H1 (cell line): Measurements from ENCODE around the gene TOM1L2.

ENCODE experiments used
- ATF3 ChIP-seq: IDR thresholded peaks from 2 replicates; pipeline ENCODE4 v1.6.1; 2011; ENCODE audit warnings: low read depth, mild to moderate bottlenecking, low read length; ENCODE audit not compliant: insufficient read depth
- CTCF ChIP-seq, 3 experiments: IDR thresholded peaks; 1 replicate in 2 of 3; 2 replicates in 1 of 3; pipeline versions ENCODE4 v1.5.1 to v1.6.1; 2011; ENCODE audit warnings: low read length in 3 of 3, mild to moderate bottlenecking in 3 of 3, inconsistent platforms in 2 of 3, low read depth in 1 of 3, moderate library complexity in 1 of 3; ENCODE audit not compliant: insufficient read depth in 1 of 3; ENCODE audit errors: control extremely low read depth in 1 of 3
- EP300 ChIP-seq, 2 experiments: IDR thresholded peaks; 1 replicate in 1 of 2; 2 replicates in 1 of 2; pipeline ENCODE4 v1.6.1; 2011 to 2012; ENCODE audit warnings: low read depth in 2 of 2, low read length in 2 of 2, mild to moderate bottlenecking in 2 of 2, borderline replicate concordance in 1 of 2, inconsistent platforms in 1 of 2, moderate library complexity in 1 of 2
- POLR2A ChIP-seq, 2 experiments: IDR thresholded peaks; 1 replicate in 1 of 2; 2 replicates in 1 of 2; pipeline ENCODE4 v1.6.1; 2011; ENCODE audit warnings: low read depth in 2 of 2, low read length in 2 of 2, mild to moderate bottlenecking in 2 of 2; ENCODE audit errors: control extremely low read depth in 1 of 2
- RFX5 ChIP-seq: IDR thresholded peaks from 2 replicates; pipeline ENCODE4 v1.6.1; 2011; ENCODE audit warnings: low read depth, low read length, improper control_type of control experiment, borderline replicate concordance
- SIN3A ChIP-seq, 2 experiments: IDR thresholded peaks in 1 of 2; conservative IDR thresholded peaks in 1 of 2; 2 replicates each; pipeline ENCODE4 v1.6.1; 2011 to 2012; ENCODE audit warnings: low read length in 2 of 2, improper control_type of control experiment in 1 of 2, low read depth in 1 of 2, mild to moderate bottlenecking in 1 of 2
- SP1 ChIP-seq: IDR thresholded peaks from 2 replicates; pipeline ENCODE4 v1.6.1; 2011; ENCODE audit warnings: low read depth, low read length

- TF ChIP-seq CTCF (IDR thresholded peaks at IDR 0.05; ENCODE audit: control extremely low read depth in 1 of 3, insufficient read depth in 1 of 3, low read depth in 1 of 3, low read length in 3 of 3) = no peak
- no peak for TF ChIP-seq ATF3
- no peak for TF ChIP-seq RFX5
- no peak for TF ChIP-seq EP300 (IDR thresholded peaks at IDR 0.05; ENCODE audit: borderline replicate concordance in 1 of 2, low read depth in 2 of 2, low read length in 2 of 2)
- TF ChIP-seq POLR2A (IDR thresholded peaks at IDR 0.05; ENCODE audit: control extremely low read depth in 1 of 2, low read depth in 2 of 2, low read length in 2 of 2) = no peak
- TF ChIP-seq SP1 = no peak
- no peak for TF ChIP-seq SIN3A (conservative IDR thresholded peaks at IDR 0.05 in 1 of 2, IDR thresholded peaks at IDR 0.05 in 1 of 2; ENCODE audit: low read depth in 1 of 2, low read length in 2 of 2)
Measured at GRCh38 chr17:17930674-17931073, 41.5 kb downstream of the TOM1L2 start.
